ENCODE data around the gene PTPRM.

- no peak for TF ChIP-seq ZNF274 (IDR thresholded peaks at IDR 0.05; ENCODE audit: low read length)
- TF ChIP-seq ZNF274 (tag by site-specific recombination; IDR thresholded peaks at IDR 0.05; ENCODE audit: borderline replicate concordance) = no peak
- TF ChIP-seq ATF2 (tag by site-specific recombination; IDR thresholded peaks at IDR 0.05; ENCODE audit: low read depth) = no peak
- no peak for TF ChIP-seq ZNF596 (tag by site-specific recombination; IDR thresholded peaks at IDR 0.05)
- TF ChIP-seq YY2 (tag by site-specific recombination; IDR thresholded peaks at IDR 0.05) = no peak
Observed at GRCh38 chr18:8176554-8176953, 609.4 kb downstream of the PTPRM start.

All from HEK293 (cell line).